ENCODE data around the gene PFN2.
"Not testable (repeated sequence)": the region's sequence is repeated elsewhere in the genome, so short reads cannot be mapped to it uniquely, and the experiment has no call there.

PFN2 gene

DNA sequence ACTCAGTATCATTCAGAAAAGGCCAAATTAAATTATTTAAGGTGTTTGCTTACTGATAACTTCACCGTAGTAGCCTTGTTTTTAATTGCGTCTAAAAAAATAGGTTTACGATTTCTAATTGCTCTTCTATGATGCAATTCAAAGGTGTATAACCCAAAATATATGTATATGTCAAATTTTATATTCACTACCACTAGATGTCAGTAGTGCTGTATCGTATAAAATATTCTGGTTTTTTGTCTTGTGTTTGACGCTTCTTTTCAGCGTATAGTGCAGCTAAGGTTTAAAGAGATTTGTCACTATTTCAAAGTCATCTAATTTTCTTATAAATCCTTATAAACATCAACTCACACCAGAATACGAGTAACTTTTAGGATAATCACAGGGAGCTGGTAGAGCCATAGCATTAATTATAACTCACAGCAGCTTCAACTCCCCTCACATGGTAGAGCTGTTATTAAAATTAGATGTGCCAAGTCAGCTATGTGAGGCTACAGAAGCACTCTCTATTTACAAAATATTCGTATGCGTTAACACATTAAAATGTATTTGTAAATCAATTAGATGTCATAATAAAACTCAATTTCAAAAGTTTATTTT, 3.5 kb downstream of the PFN2 start:
- DNase-seq, result peak; percentile 67

DNA sequence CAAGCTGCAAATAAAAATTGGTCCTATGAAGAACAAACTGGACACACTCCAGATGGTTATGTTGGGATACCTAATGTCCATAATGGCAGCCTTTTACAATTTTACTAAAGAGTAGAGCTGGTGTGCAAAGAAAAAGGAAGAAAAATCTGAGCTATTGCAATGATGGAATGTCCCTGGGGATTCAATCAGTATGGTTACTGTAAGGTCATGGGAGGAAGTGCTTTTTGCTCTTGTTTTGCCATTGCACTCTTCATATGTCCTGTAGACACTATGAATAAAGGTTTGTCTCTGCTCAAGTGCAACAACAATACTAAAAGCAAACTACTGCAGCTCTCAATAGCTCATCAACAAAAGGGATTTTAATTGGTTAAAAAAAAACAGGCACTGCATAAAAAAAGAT, 5.4 kb downstream of the PFN2 start:
- DNase-seq, result no peak

DNA sequence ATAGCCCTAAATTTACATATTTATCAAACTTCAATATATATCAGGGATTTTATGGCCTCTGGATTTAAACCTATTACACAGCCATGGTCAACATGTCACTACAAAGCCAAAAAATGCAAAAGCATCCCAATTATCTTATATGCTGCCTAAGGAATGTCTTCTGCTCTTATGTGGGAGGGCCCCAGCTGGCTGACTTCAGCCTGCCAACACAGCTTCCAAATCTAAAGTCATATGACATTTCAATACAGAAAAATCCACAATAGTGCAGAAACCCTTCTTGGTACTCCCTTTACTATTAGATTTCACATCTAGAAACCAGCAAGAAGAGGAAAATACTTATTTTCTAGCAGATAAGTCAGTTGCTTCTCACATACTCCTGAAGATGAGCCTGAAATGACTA, 6.4 kb downstream of the PFN2 start:
- DNase-seq, result no peak

DNA sequence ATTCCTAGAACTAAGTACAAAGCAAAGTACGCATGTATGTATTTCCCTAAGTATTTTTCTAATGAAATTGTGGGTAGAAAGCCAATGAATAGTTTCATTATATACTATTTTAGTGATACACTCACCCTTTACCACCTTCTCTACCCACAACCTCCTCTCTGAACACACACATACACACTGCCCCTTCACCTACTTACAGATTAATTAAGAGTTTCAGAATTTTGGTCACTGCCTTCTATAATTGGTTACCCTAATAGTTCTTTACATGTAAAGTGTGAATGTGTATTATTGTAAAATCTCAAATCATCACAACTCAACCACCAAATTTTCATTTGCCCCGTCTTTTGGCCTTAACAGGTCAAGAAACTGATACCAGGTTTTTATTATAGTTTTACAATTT, 7.2 kb downstream of the PFN2 start:
- DNase-seq, result no peak

DNA sequence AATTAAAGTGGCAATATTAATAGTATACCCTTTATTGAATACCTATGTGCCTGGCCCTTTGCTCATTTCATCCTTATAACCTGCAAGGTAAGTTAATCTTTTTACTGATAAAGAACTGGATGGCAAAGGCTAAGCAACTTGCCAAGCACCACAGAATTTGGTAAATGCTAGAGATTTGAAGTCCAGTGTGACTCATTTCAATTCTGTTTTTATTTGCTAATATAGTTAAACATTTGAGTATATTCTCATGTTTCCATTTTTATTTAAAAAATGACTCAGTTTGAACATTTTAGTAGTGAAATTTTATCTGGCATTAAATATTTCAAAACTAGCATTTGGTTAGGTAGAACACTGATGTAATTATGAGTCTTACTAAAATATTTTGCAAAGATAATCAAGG, 11.3 kb downstream of the PFN2 start:
- no peak for DNase-seq

DNA sequence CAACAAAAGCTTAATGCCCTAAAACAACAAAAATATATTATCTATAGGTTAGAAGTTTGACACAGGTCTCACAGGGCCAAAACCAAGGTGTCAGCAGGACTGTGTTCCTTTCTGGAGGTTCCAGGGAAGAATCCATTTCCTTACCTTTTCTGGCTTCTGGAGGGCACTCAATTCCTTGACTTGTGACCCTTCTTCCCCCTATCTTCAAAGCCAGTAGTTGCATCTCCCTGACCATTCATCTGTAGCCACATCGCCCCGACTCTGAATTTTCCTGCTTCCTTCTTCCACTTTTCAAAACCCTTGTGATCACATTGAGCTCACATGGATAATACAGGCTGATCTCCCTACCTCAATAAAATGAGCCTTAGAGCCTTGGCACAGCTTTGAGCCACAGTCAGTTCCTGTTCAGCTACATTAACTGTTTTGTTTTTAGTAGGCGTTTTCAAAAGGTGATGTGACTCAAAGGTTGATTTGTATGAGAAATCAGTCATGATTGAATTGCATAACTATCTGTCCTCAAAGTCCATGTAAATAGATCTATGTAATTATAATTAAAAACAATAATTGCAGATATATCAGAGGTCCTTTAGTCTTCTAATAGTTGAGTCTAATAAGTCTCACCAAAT, 12.4 kb downstream of the PFN2 start:
- no peak for DNase-seq

DNA sequence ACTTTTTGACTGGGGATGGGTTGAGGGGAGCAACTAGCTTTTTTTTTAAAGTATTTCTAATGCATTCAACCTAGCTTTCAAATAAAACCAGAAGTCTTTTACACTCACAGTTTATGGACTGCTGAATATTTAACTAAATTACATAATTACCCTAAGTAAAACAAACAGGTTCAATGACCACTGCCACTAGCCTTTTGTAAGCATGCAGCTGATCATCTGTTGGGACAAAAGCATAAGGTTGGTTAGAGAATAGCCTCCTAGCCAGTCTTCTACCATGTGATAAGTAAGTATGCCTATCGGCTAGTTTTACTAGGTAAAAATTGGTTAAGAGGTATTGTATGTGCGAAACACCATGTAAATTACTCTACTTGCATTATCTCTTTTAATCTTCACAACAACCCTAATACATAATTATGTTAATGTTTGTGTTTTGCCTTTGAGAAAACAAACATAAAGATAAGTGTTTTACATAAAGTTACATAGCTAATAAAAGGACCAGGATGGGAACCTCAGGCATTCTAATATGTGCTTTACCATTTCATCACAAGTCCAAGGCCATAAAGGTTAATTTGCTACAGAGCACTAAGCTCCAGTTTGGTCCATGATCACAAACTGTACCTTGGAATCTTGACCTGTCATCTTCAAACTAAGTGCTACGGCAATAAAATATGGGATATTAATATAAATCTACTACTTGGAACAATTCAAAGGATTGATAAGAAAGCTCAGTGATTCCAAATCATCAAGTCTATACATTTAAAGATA, 13.2 kb downstream of the PFN2 start:
- DNase-seq, result no peak

DNA sequence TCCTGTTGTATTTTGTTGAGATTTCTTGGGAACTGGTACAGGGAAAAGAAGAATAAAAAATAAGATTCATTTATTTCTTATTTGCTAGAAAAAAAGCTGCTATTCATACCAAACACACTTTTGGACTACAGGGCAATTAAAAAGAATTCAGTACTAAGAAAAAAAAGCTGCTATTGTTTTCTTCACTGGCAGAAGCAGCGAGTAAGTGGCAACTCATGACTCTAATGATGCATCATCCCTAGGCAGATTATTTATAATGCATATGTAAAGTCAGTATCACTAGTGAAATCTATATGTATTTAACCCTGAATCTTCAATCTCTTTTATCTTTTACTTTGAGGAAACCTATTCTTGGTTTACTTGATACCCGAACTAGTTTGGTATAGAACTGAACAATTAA, 15.2 kb downstream of the PFN2 start:
- DNase-seq, result no peak

DNA sequence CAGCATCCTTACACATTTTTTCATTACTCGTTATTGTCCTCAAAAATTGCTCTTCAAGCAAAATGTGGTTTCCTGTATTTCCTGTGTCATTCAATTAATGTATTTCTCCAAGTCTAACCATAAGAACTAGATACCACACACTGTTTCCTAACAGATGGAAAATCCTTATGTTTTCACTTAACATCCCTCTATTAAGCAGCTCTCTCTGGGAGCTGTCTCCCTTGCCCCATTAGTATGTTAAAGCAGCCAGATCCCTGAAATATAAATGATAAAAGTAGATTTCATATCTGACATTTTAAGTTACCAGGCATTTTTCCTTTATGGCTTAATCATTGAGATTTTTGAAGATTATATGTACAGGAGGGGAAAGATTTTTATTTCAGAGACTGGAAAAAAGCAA, 15.9 kb downstream of the PFN2 start:
- DNase-seq, result no peak

DNA sequence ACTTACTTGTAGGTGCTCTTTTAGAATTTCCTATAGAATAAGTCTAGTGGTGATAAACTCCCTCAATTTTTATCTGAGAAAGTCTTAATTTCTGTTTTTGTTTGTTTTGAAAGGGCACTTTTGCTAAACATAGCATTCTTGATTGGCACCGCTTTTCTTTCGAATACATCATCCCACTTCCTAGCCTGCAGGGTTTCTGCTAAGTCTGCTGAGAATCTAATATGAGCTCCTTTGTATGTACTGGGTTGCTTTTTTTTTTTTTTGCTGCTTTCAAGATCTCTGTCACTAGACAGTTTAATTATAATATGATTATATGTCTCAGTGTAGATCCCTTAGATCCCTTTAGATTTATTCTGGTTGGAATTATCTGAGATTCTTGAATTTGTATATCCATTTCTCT, 21.5 kb downstream of the PFN2 start:
- no peak for DNase-seq

DNA sequence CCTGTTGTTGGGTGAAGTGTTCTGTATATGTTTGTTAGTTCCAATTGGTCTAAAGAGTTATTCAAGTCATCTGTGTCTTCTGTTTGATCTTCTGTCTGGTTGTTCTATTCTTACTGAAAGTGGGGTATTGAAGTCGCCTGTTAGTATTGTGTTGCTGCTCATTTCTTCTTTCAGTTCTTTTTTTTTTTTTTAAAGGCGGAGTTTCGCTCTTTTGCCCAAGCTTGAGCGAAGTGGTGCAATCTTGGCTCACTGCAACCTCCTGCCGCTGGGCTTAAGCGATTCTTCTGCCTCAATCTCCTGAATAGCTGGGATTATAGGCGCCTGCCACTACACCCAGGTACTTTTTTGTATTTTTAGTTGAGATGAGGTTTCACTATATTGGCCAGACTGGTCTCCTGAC, 23.5 kb downstream of the PFN2 start:
- DNase-seq, result no peak

DNA sequence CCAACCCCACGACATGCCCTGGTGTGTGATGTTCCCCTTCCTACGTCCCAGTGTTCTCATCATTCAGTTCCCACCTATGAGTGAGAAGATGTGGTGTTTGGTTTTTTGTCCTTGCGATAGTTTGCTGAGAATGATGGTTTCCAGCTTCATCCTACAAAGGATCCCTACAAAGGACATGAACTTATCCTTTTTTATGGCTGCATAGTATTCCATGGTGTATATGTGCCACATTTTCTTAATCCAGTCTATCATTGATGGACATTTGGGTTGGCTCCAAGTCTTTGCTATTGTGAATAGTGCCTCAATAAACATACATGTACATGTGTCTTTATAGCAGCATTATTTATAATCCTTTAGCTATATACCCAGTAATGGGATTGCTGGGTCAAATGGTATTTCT, 26.7 kb downstream of the PFN2 start:
- DNase-seq, result not testable (repeated sequence)

DNA sequence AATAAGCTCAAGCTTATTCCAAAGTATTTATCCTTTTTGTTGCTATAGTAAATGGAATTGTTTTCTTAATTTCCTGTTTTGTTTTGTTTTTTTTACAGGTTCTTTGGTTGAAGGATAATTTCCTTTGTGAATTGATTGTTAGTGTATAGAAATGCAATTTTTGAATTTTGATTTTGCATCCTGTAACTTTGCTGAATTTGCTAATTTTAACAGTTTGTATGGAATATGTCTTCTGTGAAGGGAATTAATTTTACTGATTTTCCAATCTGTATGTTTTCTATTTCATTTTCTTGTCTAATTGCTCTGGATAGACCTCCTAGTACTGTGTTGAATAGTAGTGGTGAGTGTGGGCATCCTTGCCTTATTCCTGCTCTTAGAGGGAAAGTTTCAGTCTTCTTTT, 28.3 kb downstream of the PFN2 start:
- no peak for DNase-seq

DNA sequence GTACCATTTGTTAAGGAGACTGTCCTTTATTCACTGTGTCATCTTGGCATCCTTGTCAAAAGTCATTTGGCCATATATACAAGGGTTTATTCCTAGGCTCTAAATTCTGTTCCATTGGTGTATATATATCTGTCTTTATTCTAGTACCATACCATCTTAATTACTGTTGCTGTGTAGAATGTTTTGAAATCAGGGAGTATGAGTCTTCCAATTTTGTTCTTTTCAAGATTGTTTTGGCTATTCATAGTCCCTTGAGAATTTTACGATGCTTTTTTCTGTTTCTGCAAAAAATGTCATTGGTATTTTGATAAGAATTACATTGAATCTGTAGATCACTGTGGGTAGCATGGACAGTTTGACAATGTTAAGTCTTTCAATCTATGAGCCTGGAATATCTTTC, 28.7 kb downstream of the PFN2 start:
- DNase-seq, result no peak

DNA sequence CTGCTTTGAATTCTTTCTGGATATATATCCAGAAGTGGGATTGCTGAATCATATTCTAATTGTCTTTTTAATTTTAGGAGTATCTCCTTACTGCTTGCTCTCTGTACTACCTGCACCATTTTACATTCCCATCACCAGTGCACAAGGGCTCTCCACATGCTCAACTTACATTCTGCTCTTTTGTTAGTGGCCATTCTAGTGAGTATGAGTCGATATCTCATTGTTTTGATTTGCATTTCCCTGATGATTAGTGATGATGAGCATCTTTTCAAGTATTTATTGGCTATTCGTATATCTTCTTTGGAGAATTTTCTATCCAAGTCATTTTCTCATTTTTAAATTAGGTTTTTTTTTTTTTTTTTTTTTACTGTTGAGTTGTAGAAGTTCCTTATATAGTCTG, 29.5 kb downstream of the PFN2 start:
- DNase-seq, result no peak

DNA sequence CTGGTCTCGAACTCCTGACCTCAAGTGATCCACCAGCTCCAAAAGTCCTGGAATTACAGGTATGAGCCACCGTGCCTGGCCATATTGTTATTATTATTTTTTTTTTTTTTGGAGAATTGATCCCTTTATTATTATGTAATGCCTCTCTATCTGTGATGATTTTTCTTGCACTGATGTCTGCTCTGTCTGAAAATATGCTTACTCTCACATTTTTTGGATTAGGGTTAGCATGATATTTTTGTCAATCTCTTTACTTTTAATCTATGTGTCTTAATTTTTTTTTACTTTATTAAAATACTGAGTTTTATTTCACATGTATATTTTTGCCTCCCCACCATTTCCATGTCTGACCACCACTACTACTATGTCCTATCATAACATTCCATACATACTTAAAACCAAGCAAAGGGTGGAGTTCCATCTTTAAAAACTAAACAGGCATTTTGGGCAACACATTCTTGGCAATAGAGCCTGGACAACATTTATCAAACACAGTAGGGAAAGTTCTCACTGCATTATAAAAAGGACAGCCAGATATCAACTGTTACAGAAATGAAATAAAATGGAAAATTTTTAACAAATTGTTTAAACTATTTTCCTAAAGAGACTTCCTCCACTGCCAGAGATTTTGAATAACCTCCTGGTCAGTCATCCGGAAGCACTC, 32.2 kb downstream of the PFN2 start:
- not testable (repeated sequence) for DNase-seq

DNA sequence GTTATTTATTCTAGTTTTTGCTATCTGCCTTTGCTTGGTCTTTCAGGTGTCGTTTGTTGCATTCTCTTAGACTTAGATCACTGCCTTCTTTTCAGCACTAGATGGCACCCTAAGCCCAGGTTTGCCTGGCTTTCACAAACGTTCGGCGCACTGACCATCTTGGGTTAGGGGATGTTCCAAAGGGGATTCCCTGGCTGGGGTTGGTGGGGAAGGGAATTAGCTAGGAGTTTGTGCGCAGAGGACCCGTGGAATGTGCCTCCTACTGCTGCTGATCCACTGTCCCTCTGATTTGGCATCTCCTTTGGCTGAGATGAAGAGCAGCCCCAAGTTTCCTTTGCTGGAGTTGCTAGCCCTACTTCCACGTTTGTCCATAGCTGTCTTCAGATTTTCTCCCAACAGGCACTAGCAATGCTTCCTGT, 33.9 kb downstream of the PFN2 start:
- DNase-seq, result peak; percentile 64

DNA sequence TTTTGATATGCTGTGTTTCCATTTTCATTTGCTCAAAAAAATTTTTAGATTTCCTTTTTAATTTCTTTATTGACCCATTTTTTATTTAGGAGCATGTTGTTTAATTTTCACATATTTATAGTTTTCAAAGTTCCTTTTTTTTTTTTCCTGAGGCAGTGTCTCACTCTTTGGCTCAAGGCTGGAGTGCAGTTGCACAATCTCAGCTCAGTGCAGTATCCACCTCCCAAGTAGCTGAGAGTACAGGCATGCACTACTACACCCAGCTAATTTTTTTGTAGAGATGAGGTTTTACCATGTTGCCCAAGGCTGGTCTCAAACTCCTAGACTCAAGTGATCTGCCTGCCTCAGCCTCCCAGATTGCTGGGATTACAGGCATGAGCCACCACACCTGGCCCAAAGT, 36.2 kb downstream of the PFN2 start:
- no peak for DNase-seq

DNA sequence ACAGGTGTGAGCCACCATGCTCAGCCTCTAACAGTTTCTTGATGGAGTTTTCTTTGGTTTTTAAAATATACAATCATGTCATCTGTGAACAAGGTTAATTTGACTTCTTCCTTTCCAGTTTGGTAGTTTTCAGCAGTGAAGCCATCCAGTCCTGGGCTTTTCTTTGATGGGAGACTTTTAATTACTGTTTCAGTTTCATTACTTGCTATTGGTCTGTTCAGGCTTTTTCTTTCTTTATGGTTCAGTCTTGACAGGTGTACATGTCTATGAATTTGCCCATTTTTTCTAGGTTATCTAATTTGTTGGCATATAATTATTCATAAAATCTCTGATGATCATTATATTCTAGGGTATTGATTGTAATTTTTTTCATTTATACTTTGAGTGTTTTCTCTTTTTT, 36.8 kb downstream of the PFN2 start:
- DNase-seq, result no peak

DNA sequence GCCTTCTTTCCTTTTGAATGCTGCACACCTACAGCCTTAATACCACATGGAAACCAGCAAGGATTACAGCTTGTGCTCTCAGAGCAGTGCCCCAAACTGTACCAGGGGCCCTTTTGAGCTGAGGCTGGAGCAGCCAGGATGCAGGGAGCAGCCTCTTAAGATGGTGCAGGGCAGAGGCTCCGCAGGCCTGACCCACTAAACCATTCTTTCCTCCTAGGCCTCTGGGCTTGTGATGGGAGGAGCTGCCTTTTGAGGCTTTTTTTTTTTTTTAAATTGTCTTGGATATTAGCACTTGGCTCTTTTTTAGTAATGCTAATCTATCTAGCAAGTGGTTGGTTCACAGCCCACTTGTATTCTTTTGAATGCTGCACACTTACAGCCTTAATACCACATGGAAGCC, 37.7 kb downstream of the PFN2 start:
- DNase-seq, result no peak

DNA sequence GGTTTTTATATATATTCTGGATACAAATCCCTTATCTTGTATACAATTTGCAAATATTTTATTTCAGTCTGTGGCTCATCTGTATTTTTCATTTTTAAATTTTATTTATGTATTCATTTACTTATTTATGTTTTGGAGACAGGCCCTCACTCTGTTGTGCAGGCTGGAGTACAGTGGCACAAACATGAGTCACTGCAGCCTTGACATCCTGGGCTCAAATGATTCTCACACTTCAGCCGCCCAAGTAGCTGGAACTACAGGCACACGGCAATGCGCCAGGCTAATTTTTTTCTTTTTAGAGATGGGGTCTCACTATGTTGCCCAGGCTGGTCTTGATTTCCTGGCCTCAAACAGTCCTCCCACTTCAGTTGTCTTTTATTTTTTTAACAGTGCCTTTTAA, 50.6 kb downstream of the PFN2 start:
- DNase-seq, result no peak

DNA sequence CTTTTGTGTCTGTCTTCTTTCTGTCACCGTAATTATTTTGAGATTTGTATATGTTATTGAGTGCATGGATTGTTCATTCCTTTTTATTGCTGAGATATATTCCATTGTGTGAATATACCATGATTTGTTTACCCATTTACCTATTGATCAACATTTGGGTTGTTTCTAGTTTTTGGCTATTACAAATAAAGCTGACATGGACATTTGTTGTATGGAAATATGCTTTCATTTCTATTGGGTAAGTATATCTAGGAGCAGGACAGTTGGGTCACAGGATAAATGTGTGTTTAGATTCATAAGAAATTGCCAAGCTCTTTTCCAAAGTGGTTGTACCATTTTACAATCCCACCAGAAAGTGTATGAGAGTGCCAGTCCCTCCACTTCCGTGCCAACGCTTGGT, 51.2 kb downstream of the PFN2 start:
- no peak for DNase-seq

DNA sequence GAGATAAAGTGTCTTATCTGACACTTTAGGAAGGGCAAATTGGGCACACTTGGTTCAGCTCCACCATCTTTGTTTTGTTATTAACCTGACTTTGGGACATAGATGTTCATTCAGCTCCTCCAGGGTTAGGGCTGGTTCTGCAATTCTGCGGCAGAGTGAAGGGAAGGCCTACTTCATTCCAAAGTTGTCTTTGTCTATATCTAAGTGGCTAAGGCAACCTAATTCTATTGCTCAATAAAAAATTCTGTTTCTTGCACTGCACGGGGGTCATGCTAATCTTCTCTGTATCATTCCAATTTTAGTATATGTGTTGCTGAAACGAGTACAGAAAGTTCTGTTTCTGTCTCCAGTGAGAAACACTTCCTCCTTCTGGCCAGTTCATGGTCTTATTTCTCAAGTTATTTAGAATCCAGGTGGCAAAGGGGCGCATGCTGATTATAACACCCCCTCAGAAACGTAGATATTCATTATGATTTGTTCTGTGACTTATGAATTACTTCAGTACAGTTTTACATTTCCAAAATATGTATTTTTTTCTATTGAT, 53.5 kb downstream of the PFN2 start:
- DNase-seq, result no peak
